ENCODE measurements around the gene CFAP74. TPM values are rescaled to one million over a fixed set of nuclear protein-coding genes. Genes with fewer than 3 reads are reported as not detected.

Gene CFAP74
- total and polyA plus RNA-seq, 9 donors: 0.05 to 8.0 (median 0.58) TPM; not detected in 1

GRCh38 chr1:2019571-2020309 is 16.2 kb upstream of the CFAP74 start:
- DNase-seq: peak in 2 of 5 donors; percentile 36 to 47
- TF ChIP-seq CTCF (IDR thresholded peaks at IDR 0.05) (no peak), POLR2A (IDR thresholded peaks at IDR 0.05) (no peak), EP300 (IDR thresholded peaks at IDR 0.05) (no peak)
- Histone ChIP-seq H3K27ac (no peak overlapping the region), H3K4me1 (ENCODE audit: insufficient read depth) (peaks cover 2% of the 10 kb centered on the region), H3K27me3 (peaks cover 3% of the 10 kb centered on the region), H3K4me3 (no peak overlapping the region), H3K36me3 (no peaks in the 10 kb centered on the region), H3K9me3 (no peaks in the 10 kb centered on the region)
- intact Hi-C loops (cut with DNase I): loop anchor here in 1 of 4 donors (10.0 kb wide), 1 partner anchor 55 kb away; no protein-coding TSS in a partner anchor
- 7 to 20% (median 8%) methylated on average over 27 to 61 of the region's 61 CpGs for WGBS, 3 donors

- Histone ChIP-seq H3K4me3 (no peak within 1 kb of the TSS), H3K9me3 (no peaks in the 10 kb centered on the region), H3K4me1 (ENCODE audit: insufficient read depth) (peaks cover 2% of the 10 kb centered on the region), H3K36me3 (no peaks in the 10 kb centered on the region), H3K27me3 (peaks cover 3% of the 10 kb centered on the region), H3K27ac (no peak within 1 kb of the TSS)
- intact Hi-C loops (cut with DNase I): no loop called here
- WGBS, 3 donors: 0% methylated on average over 6 to 47 of the region's 60 CpGs; no CpG with 5 or more reads in 1 of the 3 donors
- peak in 1 of 5 donors; percentile 36 for DNase-seq
- TF ChIP-seq EP300 (IDR thresholded peaks at IDR 0.05) (no peak), CTCF (IDR thresholded peaks at IDR 0.05) (no peak), POLR2A (IDR thresholded peaks at IDR 0.05) (no peak)
These were observed 15.6 kb upstream of the CFAP74 start, which contains the start of gene GABRD for GRCh38 chr1:2019172-2019543. Gene GABRD, plus strand, starts transcription at chr1:2019345. Its CDS starts 79 bp downstream, at chr1:2019424.

- Histone ChIP-seq H3K4me1 (ENCODE audit: insufficient read depth) (peaks cover 2% of the 10 kb centered on the region), H3K36me3 (no peaks in the 10 kb centered on the region), H3K27me3 (peaks cover 3% of the 10 kb centered on the region), H3K27ac (no peak overlapping the region), H3K9me3 (no peaks in the 10 kb centered on the region), H3K4me3 (no peak overlapping the region)
- no peak for DNase-seq
- no peak for TF ChIP-seq EP300 (IDR thresholded peaks at IDR 0.05)
- TF ChIP-seq POLR2A (IDR thresholded peaks at IDR 0.05): no peak
- TF ChIP-seq CTCF (IDR thresholded peaks at IDR 0.05): no peak
- intact Hi-C loops (cut with DNase I): no loop called here
- 9 to 24% (median 19%) methylated on average over 33 to 48 of the region's 48 CpGs for WGBS, 3 donors
These were observed 14.9 kb upstream of the CFAP74 start for GRCh38 chr1:2018217-2019171.

- no peak overlapping the region for H3K4me3 ChIP-seq
- peaks cover 3% of the 10 kb centered on the region for H3K27me3 ChIP-seq
- intact Hi-C loops (cut with DNase I): no loop called here
- 71 to 81% (median 76%) methylated on average over 9 of the region's 9 CpGs for WGBS, 3 donors
- H3K4me1 ChIP-seq (ENCODE audit: insufficient read depth): peaks cover 2% of the 10 kb centered on the region
- no peak overlapping the region for H3K27ac ChIP-seq
- TF ChIP-seq POLR2A (IDR thresholded peaks at IDR 0.05): no peak
- TF ChIP-seq EP300 (IDR thresholded peaks at IDR 0.05): no peak
- TF ChIP-seq CTCF (IDR thresholded peaks at IDR 0.05): no peak
- no peaks in the 10 kb centered on the region for H3K9me3 ChIP-seq
- no peaks in the 10 kb centered on the region for H3K36me3 ChIP-seq
- DNase-seq: no peak
These were observed 12.5 kb upstream of the CFAP74 start for GRCh38 chr1:2016123-2016522.
